SHP77 treated with DMSO at 0.1 percent for 48 hours (cell line): Measurements from ENCODE around the gene TGFB3.

Source experiments
- DNase-seq: peaks from one replicate; lab custom pipeline; 2025; lab: John Stamatoyannopoulos, UW

TGFB3 gene

GRCh38 chr14:75987201-75987970 lies 5.6 kb upstream of the TGFB3 start:
- DNase-seq: no peak

- no peak for DNase-seq
Observed at GRCh38 chr14:75986439-75986765, 4.6 kb upstream of the TGFB3 start.

- peak; percentile 52 for DNase-seq
Observed at GRCh38 chr14:75985618-75986438, 4.0 kb upstream of the TGFB3 start, which contains the start of gene IFT43. Gene IFT43 (plus strand): TSS chr14:75985763. CDS start chr14:75985787, 24 bp downstream.

DNA sequence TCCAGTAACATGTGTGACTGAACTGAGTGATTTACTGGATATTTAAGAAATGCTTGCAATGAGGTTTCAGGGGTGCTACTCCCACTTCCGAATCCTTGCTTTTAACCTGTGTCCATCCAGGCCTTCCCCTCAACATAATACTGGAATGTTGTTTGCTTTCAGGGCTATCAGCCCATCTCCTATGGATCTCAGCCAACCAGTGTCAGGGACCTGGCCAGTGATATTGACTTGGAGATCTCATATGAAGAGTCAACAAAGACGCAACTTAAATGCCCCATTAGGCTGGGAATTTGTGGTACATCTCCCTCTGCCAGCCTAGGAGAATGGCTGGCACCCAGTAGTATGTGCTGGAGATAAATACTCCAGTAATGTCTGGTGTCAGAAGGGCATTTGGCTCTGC lies 2.9 kb upstream of the TGFB3 start:
- DNase-seq: no peak

DNA sequence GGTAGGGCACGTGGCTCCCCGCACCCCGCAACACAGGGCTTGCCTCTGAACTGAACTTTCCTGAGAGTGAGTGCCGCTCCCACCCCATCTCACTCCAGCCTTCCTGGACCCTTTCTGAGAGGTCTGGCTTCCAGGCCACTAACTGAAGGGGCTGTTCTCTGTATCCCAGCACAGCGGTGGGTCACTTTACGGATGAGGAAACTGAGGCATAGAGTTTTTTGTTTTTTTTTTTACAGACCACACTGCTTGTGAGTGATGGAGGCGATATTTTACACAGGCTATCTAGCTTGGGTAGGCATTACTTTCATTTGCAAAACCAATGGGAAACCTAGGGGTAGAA lies 1.2 kb upstream of the TGFB3 start:
- no peak for DNase-seq

DNA sequence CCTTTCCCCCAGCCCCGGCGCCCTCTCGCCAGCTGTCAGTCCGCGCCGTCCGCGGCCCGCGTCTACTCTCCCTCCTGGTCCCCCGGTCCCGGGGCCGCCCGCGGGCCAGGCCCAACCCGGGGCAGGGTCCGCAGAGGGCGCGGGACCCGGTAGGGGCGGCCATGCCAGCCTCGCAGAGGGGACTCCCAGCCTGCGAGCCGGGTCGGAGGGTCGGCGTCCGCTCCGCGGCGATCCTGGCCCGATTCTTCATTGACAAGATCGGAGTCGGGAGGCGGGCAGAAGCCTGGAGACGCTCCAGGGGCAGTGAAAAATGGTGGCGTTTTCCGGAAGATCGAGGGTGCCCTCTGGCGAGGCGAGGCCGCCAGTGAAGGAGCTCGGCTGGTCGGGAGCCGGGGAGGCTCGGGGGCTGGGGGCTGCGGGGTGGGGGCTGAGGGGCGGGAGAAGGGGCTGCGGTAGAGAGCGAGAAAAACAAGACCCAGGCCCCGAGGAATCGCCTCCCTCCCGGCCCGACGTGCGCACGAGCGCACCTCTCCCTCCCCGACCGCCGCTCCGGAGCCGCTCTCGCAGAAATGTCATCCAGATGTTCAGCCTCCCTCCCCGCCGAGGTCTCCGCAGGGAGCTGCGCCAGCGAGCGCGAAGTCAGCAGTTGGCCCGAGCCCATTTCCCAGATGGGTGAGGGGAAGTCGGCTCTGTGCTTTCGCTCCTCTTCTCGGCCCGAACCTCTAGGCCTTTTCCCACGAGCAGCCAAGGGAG lies 647 bp upstream of the TGFB3 start:
- DNase-seq: peak; percentile 41

DNA sequence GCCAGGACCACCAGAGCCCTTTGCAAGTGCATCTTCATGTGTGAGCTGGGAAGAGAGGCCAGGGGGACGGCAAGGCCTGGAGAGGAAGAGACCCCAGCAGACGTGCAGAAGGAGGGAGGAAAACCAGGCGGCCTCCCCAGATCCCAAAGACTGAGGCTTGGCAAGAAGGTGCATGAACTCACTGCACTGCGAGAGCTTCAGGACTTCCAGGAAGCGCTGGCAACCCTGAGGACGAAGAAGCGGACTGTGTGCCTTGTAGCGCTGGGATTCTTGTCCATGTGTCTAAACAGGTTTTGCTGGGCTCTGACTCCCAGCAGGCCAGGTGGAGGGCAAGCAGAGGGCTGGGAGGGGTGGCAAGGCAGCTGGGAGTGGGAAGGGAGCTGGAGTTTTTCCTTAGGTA lies 939 bp downstream of the TGFB3 start:
- DNase-seq: no peak

- no peak for DNase-seq
Observed at GRCh38 chr14:75979648-75980565, 1.9 kb downstream of the TGFB3 start.

DNA sequence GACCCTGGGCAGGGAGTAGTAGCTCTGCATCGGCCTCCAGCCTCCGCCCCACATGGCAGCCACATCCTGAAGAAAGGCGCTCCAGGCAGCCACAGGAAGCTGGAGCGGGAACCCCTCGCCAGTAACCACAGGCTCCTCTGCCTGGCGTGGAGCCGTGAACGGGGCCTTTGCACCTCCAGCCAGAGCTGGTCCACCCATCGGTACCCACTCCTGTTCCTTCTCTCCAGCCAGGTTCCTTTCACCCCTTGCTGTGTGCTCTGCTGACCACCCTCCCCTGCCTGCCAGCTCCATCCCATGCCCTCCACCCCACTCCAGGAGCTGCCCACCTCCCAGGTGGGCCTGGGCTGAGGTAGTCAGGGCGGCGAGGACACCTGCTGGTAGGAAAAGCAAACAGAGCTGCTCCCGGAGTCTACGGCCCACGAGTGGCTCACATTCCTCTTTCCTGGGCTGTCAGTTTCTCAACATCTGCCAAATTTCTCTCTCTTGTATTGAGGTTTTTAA lies 2.7 kb downstream of the TGFB3 start:
- DNase-seq: no peak

DNA sequence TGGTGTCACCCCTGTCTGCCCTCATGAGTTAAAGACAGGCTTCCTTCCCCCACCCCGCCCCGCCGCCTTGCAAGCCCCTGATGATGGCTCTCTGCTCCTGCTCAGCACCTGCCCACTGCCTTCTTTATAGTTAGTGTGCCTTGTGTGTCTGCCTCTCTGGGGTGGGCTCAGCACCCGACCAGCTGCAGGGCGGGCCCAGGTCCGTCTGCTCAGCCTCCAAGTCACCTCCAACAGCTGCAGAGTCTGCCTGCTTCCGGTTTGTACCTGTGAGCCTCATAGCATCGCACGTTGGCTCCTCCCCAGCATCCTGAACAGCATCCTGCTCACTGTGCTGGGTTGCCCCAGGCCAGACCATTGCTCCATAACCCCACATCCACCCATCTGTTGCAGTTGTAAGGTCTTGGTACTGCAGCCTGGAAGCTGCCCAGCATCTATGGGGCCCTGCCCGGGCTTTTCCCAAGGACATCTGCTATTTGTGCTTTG lies 3.5 kb downstream of the TGFB3 start:
- DNase-seq: no peak

DNA sequence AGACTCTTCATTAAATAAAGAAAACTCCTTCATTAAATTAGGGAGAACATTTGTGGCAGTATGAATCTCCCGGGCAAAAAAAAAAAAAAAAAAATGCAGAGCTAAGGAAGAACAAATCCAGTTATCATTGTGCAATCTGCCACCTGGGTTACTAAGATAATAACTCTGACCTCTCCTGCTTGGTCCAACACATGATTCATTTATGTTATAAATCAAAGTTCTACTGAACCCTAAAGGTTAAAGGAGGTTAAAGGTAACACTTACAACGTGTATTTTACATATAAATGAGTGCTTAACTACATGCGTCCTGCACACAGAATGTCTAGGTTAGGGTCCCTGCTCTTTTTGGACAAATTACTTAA lies 4.2 kb downstream of the TGFB3 start:
- no peak for DNase-seq

- no peak for DNase-seq
Observed at GRCh38 chr14:75976826-75977581, 4.8 kb downstream of the TGFB3 start.

- DNase-seq: no peak
Observed at GRCh38 chr14:75972801-75973421, 8.9 kb downstream of the TGFB3 start.

DNA sequence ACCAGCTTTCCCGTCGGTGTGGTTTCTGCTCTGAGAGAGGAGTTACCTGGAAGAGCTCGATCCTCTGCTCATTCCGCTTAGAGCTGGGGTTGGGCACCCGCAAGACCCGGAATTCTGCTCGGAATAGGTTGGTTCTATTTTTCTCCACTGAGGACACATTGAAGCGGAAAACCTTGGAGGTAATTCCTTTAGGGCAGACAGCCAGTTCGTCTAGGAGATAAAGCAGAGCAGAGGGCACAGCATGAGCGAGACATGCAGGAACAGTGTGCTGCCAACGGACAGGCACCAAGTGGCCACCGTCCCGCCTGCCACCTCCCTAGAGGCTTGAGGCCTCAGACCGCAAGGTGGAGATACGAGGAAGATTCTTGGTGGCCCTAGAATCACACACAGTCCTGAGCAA lies 10.3 kb downstream of the TGFB3 start:
- no peak for DNase-seq

GRCh38 chr14:75970989-75971388 lies 10.8 kb downstream of the TGFB3 start:
- no peak for DNase-seq

DNA sequence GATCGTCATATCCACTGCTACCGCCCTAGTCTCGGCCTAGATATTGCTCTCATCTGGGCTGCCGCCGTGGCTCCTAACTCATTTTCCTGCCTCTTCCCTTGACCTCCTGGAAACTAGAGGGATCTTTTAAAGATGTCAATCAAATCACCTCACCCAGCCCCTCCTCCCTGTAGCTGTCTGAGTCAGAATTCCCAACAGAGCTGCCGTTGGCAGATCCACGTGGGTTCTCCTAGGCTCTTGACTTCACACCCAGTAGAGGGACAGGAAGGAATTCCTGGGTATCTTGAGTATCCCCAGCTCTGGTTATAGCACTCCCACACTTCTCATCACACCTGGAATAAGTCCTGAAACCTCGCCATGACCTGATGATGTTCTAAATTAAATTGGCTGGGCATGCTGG lies 11.9 kb downstream of the TGFB3 start:
- no peak for DNase-seq

DNA sequence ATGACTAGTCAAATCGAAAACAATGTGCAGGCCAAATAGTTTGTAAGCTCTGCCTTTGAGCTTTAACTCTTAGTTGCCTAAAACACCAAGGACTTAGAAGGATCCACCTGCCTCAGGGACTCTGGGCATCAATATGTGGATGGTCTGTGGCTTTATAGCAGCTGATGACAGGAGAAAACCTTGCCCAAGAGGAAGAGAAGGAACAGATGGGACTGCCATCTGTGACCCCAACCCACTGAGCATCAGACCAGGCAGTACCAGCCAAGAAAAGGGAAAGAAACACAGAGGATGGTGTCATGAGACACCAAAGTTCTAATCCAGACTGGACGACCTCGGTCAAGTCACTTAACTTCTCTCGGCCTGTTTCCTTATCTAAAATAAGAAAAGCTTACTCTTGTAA lies 12.7 kb downstream of the TGFB3 start:
- no peak for DNase-seq

DNA sequence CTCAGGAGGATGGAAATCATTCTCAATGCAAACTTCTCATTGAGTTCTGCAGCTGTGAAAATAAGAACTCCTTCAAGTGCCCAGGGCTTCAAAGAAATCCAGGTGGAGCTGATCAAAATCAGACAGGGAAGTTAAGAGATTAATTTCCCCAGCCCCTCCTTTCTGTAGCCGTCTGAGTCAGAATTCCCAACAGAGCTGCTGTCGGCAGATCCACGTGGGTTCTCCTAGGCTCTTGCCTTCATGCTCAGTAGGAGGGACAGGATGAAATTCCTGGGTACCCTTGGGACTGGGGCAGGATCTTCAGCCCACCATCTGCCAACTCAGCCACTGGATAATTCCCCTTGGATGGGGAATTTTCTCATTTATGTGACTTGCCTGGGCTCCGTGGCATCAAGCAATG lies 13.3 kb downstream of the TGFB3 start:
- no peak for DNase-seq

- no peak for DNase-seq
Observed at GRCh38 chr14:75967866-75968265, 13.9 kb downstream of the TGFB3 start.

- DNase-seq: no peak
Observed at GRCh38 chr14:75961662-75962061, 20.1 kb downstream of the TGFB3 start.
